Endodermal cell (in vitro differentiated cells): ENCODE measurements around the gene MEX3D. TPM values are rescaled to one million over a fixed set of nuclear protein-coding genes. Genes with fewer than 3 reads are reported as not detected.

Experiments used
- DNase-seq: peaks from one replicate; pipeline ENCODE4 v3.0.0-alpha.2; 2017
- H3K27ac ChIP-seq: 2 replicates; pipeline ENCODE4 v1.5.1; 2013; ENCODE audit warnings: mild to moderate bottlenecking, low read depth, low read length, moderate library complexity
- H3K27me3 ChIP-seq: 2 replicates; pipeline ENCODE4 v1.6.1; 2013; ENCODE audit warnings: mild to moderate bottlenecking, low read length, moderate library complexity; ENCODE audit not compliant: insufficient read depth, control insufficient read depth, poor library complexity, severe bottlenecking
- H3K36me3 ChIP-seq: 2 replicates; pipeline ENCODE4 v1.7.0; 2013; ENCODE audit warnings: mild to moderate bottlenecking, low read length, moderate library complexity; ENCODE audit not compliant: control insufficient read depth, insufficient read depth
- H3K4me1 ChIP-seq: one replicate; pipeline ENCODE4 v1.7.0; 2013; ENCODE audit warnings: low read length; ENCODE audit not compliant: control insufficient read depth, insufficient read depth
- H3K4me3 ChIP-seq: 2 replicates; pipeline ENCODE4 v1.5.1; 2013; ENCODE audit warnings: mild to moderate bottlenecking, low read length, moderate library complexity
- H3K9ac ChIP-seq: 2 replicates; pipeline ENCODE4 v1.6.1; 2013; ENCODE audit warnings: mild to moderate bottlenecking, low read length, moderate library complexity; ENCODE audit not compliant: poor library complexity, severe bottlenecking; ENCODE audit errors: extremely low read depth
- H3K9me3 ChIP-seq: 2 replicates; pipeline ENCODE4 v1.6.1; 2013; ENCODE audit warnings: mild to moderate bottlenecking, low read length, moderate library complexity; ENCODE audit not compliant: control insufficient read depth
- H3K27ac Mint-ChIP-seq: 2 replicates; pipeline ENCODE4 v1.8.0; 2020; ENCODE audit warnings: mixed read lengths
- H3K27me3 Mint-ChIP-seq: 2 replicates; pipeline ENCODE4 v1.8.0; 2021; ENCODE audit warnings: mild to moderate bottlenecking, mixed read lengths; ENCODE audit not compliant: insufficient read depth
- H3K36me3 Mint-ChIP-seq: 2 replicates; pipeline ENCODE4 v1.8.0; 2020; ENCODE audit warnings: low read depth, mixed read lengths
- H3K4me1 Mint-ChIP-seq: 2 replicates; pipeline ENCODE4 v1.8.0; 2020; ENCODE audit warnings: mixed read lengths
- H3K4me3 Mint-ChIP-seq: 2 replicates; pipeline ENCODE4 v1.8.0; 2020; ENCODE audit warnings: mild to moderate bottlenecking, moderate library complexity, mixed read lengths
- H3K9me3 Mint-ChIP-seq: 2 replicates; pipeline ENCODE4 v1.8.0; 2020; ENCODE audit warnings: mild to moderate bottlenecking, mixed read lengths
- CTCF ChIP-seq: fragments of 200-600 bp; sonication (generic); conservative IDR thresholded peaks from 2 replicates; pipeline ENCODE4 v1.5.0; 2021; ENCODE audit warnings: antibody characterized with exemption, mild to moderate bottlenecking
- WGBS, 2 experiments: methylation state at CpG; one replicate each; pipeline versions ENCODE4 v1.1.5 to v1.1.7; 2013; ENCODE audit warnings: missing lambda C conversion rate in 2 of 2, mixed read lengths in 1 of 2; ENCODE audit not compliant: insufficient coverage in 1 of 2, insufficient read length in 1 of 2; 5-methylcytosine and 5-hydroxymethylcytosine counted together
- total RNA-seq, 2 donors: library from RNA; stranded (reverse); fragmentation: NEBNext Ultra II Directional in 1 of 2; extraction: Animal tissue kit (Norgen Biotek cat#: 25700) in 1 of 2; gene quantifications; 2 replicates in 1 of 2; 3 replicates in 1 of 2; pipeline ENCODE4 v1.2.1, GENCODE V29; 2021

The MEX3D gene
- total RNA-seq, 2 donors from 2014 or later, result 94.1 to 103 TPM

DNA sequence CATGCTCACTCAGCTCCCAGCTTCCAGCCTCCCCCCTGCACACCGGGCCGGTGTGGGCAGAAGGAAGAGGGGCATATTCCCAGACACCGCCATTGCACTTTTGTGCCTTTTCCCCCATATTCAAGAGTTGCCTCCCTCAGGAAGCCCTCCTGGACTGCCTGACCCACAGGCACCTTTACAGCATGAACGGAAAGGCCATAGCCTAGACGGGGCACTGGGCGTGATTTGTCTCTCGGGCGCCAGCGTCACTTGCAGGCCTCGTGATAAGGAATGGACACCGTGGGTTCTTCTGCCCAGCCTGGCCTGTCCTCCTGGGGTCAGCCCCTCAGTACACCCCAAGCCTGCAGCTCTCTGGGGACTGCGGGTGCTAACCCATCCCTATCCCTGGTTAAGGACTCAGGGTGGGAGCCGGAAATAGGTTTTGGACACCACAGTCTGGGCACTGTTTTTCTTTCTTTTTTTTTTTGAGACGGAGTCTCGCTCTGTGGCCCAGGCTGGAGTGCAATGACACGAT, 38.1 kb upstream of the MEX3D start:
- Mint-ChIP-seq H3K36me3 (peaks cover 31% of the 10 kb centered on the region), H3K4me1 (peaks cover 4% of the 10 kb centered on the region), H3K4me3 (peak overlapping the region; percentile 75), H3K27me3 (no peaks in the 10 kb centered on the region), H3K9me3 (no peaks in the 10 kb centered on the region), H3K27ac (peak overlapping the region; percentile 99)
- H3K36me3 ChIP-seq, result peaks cover 7% of the 10 kb centered on the region
- H3K4me3 ChIP-seq, result peak overlapping the region; percentile 96
- no peak for TF ChIP-seq CTCF
- WGBS, 2 experiments, result 55 to 63% methylated on average over 9 to 16 of the region's 16 CpGs
- no peak for DNase-seq
- no peaks in the 10 kb centered on the region for H3K27me3 ChIP-seq
- no peaks in the 10 kb centered on the region for H3K9me3 ChIP-seq
- peaks cover 5% of the 10 kb centered on the region for H3K4me1 ChIP-seq
- H3K9ac ChIP-seq, result peak overlapping the region; percentile 78
- H3K27ac ChIP-seq, result peak overlapping the region; percentile 89

DNA sequence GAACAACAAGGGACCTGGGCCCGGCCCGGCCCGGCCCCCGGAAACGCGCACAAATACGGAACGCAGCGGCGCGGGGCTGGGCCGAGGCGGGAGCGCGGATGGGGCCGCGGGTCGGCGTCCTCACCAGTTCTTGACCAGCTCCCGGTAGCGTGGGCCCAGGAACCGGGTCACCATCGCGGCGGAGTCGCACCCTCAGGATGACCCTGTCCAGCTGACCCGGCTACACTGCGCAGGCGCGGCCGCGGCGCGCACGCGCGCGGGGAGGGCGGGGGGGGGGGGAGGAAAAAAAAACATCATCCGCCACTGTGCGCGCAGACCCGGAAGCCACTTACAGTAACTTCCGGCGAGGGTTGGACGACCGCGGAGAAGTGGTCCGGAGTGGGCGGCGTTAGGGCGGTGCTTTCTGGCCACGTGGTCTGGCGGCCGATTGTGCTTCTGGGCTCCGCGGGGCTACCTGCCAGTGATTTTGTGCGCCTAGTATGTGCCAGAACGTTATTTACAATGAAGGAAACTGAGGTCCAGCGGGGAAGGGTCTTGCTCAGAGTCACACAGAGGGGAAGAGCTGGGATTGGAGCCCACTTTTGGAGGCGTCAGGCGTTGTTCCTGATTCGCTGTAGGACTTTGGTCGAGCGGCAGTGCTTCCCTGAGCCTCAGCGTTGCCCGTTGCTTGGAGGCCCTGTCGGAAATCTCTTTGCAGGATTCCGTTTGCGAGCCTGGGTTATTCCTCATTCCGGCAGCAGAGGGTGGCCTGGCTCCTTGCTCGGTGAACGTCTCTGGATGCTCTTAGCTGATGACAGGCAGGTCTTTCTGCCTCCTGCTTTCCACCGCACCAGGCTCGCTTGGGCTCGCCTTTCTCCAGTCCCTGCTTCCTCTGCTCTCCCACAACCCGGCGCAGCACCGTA, 37.4 kb upstream of the MEX3D start, which contains the start of gene UQCR11:
UQCR11 (minus strand) TSS at position 227 of the 902 bp plus-strand sequence; CDS start at position 174, 53 bp downstream.
- peaks cover 26% of the 10 kb centered on the region for H3K36me3 Mint-ChIP-seq
- Histone ChIP-seq H3K36me3 (peaks cover 5% of the 10 kb centered on the region), H3K27ac (peak within 1 kb of the TSS; percentile 89), H3K9ac (peak within 1 kb of the TSS; percentile 80), H3K9me3 (no peaks in the 10 kb centered on the region), H3K27me3 (no peaks in the 10 kb centered on the region), H3K4me3 (peak within 1 kb of the TSS; percentile 96), H3K4me1 (peaks cover 5% of the 10 kb centered on the region)
- peak; percentile 70 for TF ChIP-seq CTCF
- peak; percentile 98 for DNase-seq
- H3K4me1 Mint-ChIP-seq, result peaks cover 4% of the 10 kb centered on the region
- no peaks in the 10 kb centered on the region for H3K9me3 Mint-ChIP-seq
- H3K4me3 Mint-ChIP-seq, result peak within 1 kb of the TSS; percentile 75
- no peaks in the 10 kb centered on the region for H3K27me3 Mint-ChIP-seq
- 1% methylated on average over 41 to 77 of the region's 79 CpGs for WGBS, 2 experiments
- peak within 1 kb of the TSS; percentile 99 for H3K27ac Mint-ChIP-seq

DNA sequence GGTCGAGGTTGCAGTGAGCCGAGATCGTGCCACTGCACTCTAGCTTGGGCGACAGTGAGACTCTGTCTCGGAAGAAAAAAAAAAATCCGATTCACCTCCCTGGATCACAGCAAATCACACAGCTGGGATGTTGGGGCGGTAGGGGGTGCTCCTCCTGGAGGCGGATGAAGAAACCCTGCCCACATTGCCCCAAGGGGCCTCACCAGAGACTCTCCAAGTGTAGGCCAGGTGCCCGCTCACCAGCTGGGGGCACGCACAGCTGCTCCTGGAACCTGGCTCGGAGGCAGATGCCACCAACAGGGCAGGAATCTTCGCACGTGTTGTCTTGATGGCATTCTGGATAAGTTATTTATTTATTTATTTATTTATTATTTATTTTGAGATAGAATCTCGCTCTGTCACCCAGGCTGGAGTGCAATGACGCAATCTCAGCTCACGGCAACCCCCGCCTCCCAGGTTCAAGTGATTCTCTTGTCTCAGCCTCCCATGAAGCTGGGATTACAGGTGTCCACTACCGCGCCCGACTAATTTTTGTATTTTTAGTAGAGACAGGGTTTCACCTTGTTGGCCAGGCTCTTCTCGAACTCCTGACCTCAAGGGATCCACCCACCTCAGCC, 34.1 kb upstream of the MEX3D start:
- H3K27ac ChIP-seq, result no peak overlapping the region
- no peak for TF ChIP-seq CTCF
- H3K27ac Mint-ChIP-seq, result no peak overlapping the region
- H3K27me3 Mint-ChIP-seq, result no peaks in the 10 kb centered on the region
- H3K4me3 ChIP-seq, result no peak overlapping the region
- H3K9me3 Mint-ChIP-seq, result no peaks in the 10 kb centered on the region
- no peaks in the 10 kb centered on the region for H3K27me3 ChIP-seq
- H3K36me3 ChIP-seq, result peaks cover 23% of the 10 kb centered on the region
- H3K4me1 ChIP-seq, result peaks cover 5% of the 10 kb centered on the region
- no peaks in the 10 kb centered on the region for H3K9me3 ChIP-seq
- 93 to 97% methylated on average over 12 to 20 of the region's 21 CpGs for WGBS, 2 experiments
- H3K36me3 Mint-ChIP-seq, result peaks cover 30% of the 10 kb centered on the region
- H3K4me1 Mint-ChIP-seq, result peaks cover 4% of the 10 kb centered on the region
- H3K4me3 Mint-ChIP-seq, result no peak overlapping the region
- DNase-seq, result no peak
- no peak overlapping the region for H3K9ac ChIP-seq
